Uterus (tissue), 2 donors: Measurements from ENCODE around the gene OR9A2.

Source experiments
- POLR2A ChIP-seq, 2 donors: fragments of 450-650 bp; IDR thresholded peaks; one replicate each; pipeline ENCODE4 v1.6.1; 2016; ENCODE audit warnings: antibody characterized with exemption in 2 of 2, mild to moderate bottlenecking in 1 of 2, moderate library complexity in 1 of 2
- TF ChIP-seq, protein P1 (sequence below), 4 experiments: fragments of 200-600 bp in 2 of 4; fragments of 450-650 bp in 2 of 4; sonication (generic) in 2 of 4; IDR thresholded peaks; one replicate each; pipeline ENCODE4 v1.5.1; 2016 to 2019; ENCODE audit warnings: antibody characterized with exemption in 4 of 4, mild to moderate bottlenecking in 2 of 4, moderate library complexity in 1 of 4

DNA sequence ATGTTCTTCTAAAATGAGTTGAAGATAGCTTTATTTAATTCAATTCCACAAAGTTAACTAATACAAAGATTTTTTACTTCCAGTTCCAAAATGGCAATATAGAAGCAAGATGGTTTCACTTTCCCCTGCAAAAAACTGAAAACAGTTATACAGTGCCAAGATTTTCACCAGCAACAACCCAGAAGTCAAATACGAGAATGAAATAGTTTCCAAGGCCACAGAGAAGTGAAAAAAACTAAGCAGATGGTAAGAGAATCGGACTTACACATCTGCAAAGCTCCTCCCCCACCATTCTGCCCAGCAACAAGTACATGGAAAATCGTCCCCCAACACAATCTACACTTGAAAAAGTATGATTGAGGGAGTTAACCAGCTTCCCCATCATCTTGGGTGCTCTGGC lies 34.5 kb downstream of the OR9A2 start:
- TF ChIP-seq, protein P1, sequence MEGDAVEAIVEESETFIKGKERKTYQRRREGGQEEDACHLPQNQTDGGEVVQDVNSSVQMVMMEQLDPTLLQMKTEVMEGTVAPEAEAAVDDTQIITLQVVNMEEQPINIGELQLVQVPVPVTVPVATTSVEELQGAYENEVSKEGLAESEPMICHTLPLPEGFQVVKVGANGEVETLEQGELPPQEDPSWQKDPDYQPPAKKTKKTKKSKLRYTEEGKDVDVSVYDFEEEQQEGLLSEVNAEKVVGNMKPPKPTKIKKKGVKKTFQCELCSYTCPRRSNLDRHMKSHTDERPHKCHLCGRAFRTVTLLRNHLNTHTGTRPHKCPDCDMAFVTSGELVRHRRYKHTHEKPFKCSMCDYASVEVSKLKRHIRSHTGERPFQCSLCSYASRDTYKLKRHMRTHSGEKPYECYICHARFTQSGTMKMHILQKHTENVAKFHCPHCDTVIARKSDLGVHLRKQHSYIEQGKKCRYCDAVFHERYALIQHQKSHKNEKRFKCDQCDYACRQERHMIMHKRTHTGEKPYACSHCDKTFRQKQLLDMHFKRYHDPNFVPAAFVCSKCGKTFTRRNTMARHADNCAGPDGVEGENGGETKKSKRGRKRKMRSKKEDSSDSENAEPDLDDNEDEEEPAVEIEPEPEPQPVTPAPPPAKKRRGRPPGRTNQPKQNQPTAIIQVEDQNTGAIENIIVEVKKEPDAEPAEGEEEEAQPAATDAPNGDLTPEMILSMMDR (IDR thresholded peaks at IDR 0.05): no peak
- no peak for TF ChIP-seq POLR2A (IDR thresholded peaks at IDR 0.05)
